Vagina (tissue), 2 donors: ENCODE measurements around the gene FN1.

ENCODE experiments used
- CTCF ChIP-seq, 3 experiments: fragments of 450-650 bp in 2 of 3; fragments of 200-600 bp in 1 of 3; sonication (generic) in 1 of 3; IDR thresholded peaks; one replicate each; pipeline ENCODE4 v1.5.1; 2017 to 2019; ENCODE audit warnings: antibody characterized with exemption in 3 of 3, mild to moderate bottlenecking in 2 of 3, moderate library complexity in 2 of 3
- POLR2A ChIP-seq, 2 donors: fragments of 450-650 bp; IDR thresholded peaks; one replicate each; pipeline ENCODE4 v1.6.1; 2017; ENCODE audit warnings: antibody characterized with exemption in 2 of 2, mild to moderate bottlenecking in 2 of 2, moderate library complexity in 2 of 2
- POLR2AphosphoS5 ChIP-seq, 2 donors: sonication (generic); formaldehyde crosslinking; IDR thresholded peaks; one replicate each; pipeline ENCODE4 v1.9.0; 2017; ENCODE audit warnings: antibody characterized with exemption in 2 of 2, mild to moderate bottlenecking in 2 of 2, low read depth in 1 of 2; ENCODE audit not compliant: insufficient read depth in 1 of 2

GRCh38 chr2:215405722-215406581 lies 29.9 kb downstream of the FN1 start:
- TF ChIP-seq CTCF (IDR thresholded peaks at IDR 0.05), result no peak
- no peak for TF ChIP-seq POLR2A (IDR thresholded peaks at IDR 0.05)
- no peak for TF ChIP-seq POLR2AphosphoS5 (IDR thresholded peaks at IDR 0.05; ENCODE audit: insufficient read depth in 1 of 2, low read depth in 1 of 2)
